Brain microvascular endothelial cell (primary cell): ENCODE results near the gene RDH5.

Source experiments
- DNase-seq: peaks from one replicate; pipeline ENCODE4 v3.0.0-alpha.2; 2020
- H3K27ac ChIP-seq: fragments of 250-450 bp; sonication (Bioruptor Pico); 2 replicates; pipeline ENCODE4 v1.5.1; 2020; ENCODE audit warnings: mild to moderate bottlenecking, moderate library complexity
- H3K27me3 ChIP-seq: fragments of 250-450 bp; sonication (Bioruptor Pico); replicated peaks from 2 replicates; pipeline ENCODE4 v1.5.1; 2020; ENCODE audit warnings: mild to moderate bottlenecking
- H3K36me3 ChIP-seq: fragments of 250-450 bp; sonication (Bioruptor Pico); replicated peaks from 2 replicates; pipeline ENCODE4 v1.5.1; 2020; ENCODE audit warnings: mild to moderate bottlenecking
- H3K4me3 ChIP-seq: 2 replicates; pipeline ENCODE4 v1.5.1; 2011; ENCODE audit warnings: low read depth, mild to moderate bottlenecking, control low read depth, low read length, moderate library complexity
- CTCF ChIP-seq: IDR thresholded peaks from 2 replicates; pipeline ENCODE4 v1.5.1; 2011; ENCODE audit warnings: low read depth, mild to moderate bottlenecking, moderate library complexity, low read length, control low read depth, inconsistent platforms; ENCODE audit errors: missing control alignments
- in situ Hi-C: cut with HindIII; loops from 2 replicates; pipeline ENCODE4 v1.10.0; 2017; ENCODE audit warnings: low sequenced_read_pairs, low pct_ligation_motif_present

Gene RDH5

GRCh38 chr12:55703288-55703687, 16.9 kb upstream of the RDH5 start:
- Histone ChIP-seq H3K4me3 (no peak overlapping the region), H3K27me3 (peaks cover 8% of the 10 kb centered on the region), H3K27ac (no peak overlapping the region), H3K36me3 (no peaks in the 10 kb centered on the region)
- TF ChIP-seq CTCF = no peak
- DNase-seq = no peak
- in situ Hi-C loops = no loop called here

- no peak for TF ChIP-seq CTCF
- H3K36me3 ChIP-seq = no peaks in the 10 kb centered on the region
- no peak for DNase-seq
- H3K27me3 ChIP-seq = peaks cover 8% of the 10 kb centered on the region
- H3K27ac ChIP-seq = no peak overlapping the region
- no peak overlapping the region for H3K4me3 ChIP-seq
- in situ Hi-C loops = no loop called here
These were observed 16.1 kb upstream of the RDH5 start for GRCh38 chr12:55703901-55704761.

GRCh38 chr12:55704824-55705718, 15.1 kb upstream of the RDH5 start:
- in situ Hi-C loops = no loop called here
- H3K27me3 ChIP-seq = peaks cover 12% of the 10 kb centered on the region
- H3K4me3 ChIP-seq = no peak overlapping the region
- no peaks in the 10 kb centered on the region for H3K36me3 ChIP-seq
- no peak for DNase-seq
- no peak for TF ChIP-seq CTCF
- no peak overlapping the region for H3K27ac ChIP-seq

- Histone ChIP-seq H3K27ac (no peak overlapping the region), H3K27me3 (peaks cover 14% of the 10 kb centered on the region), H3K4me3 (no peak overlapping the region), H3K36me3 (no peaks in the 10 kb centered on the region)
- no peak for DNase-seq
- peak; percentile 60 for TF ChIP-seq CTCF
- in situ Hi-C loops = no loop called here
These were observed 14.3 kb upstream of the RDH5 start for GRCh38 chr12:55705782-55706402.

GRCh38 chr12:55706568-55707218, 13.5 kb upstream of the RDH5 start:
- no peaks in the 10 kb centered on the region for H3K36me3 ChIP-seq
- DNase-seq = no peak
- TF ChIP-seq CTCF = no peak
- no peak overlapping the region for H3K27ac ChIP-seq
- H3K4me3 ChIP-seq = no peak overlapping the region
- H3K27me3 ChIP-seq = peaks cover 14% of the 10 kb centered on the region
- in situ Hi-C loops = no loop called here
